B cell (primary cell): ENCODE data around the gene ACSL4.

ENCODE experiments used
- CTCF ChIP-seq: fragments of 200-600 bp; IDR thresholded peaks from one replicate; pipeline ENCODE4 v1.8.0; 2022; ENCODE audit warnings: antibody characterized with exemption, mild to moderate bottlenecking
- EZH2 ChIP-seq: IDR thresholded peaks from 2 replicates; pipeline ENCODE4 v1.6.1; 2012; ENCODE audit warnings: borderline replicate concordance, low read depth, mild to moderate bottlenecking, moderate library complexity, low read length; ENCODE audit not compliant: insufficient read depth, poor library complexity, severe bottlenecking

- TF ChIP-seq CTCF (no peak), EZH2 (no peak)
Observed at GRCh38 chrX:109685656-109686078, 47.4 kb downstream of the ACSL4 start.
